Esophagus muscularis mucosa (tissue), 3 donors: ENCODE data around the gene TTC7B.

Experiments
- CTCF ChIP-seq, 3 experiments: fragments of 200-600 bp in 2 of 3; fragments of 450-650 bp in 1 of 3; sonication (generic) in 2 of 3; IDR thresholded peaks; one replicate each; pipeline ENCODE4 v1.5.1; 2017 to 2019; ENCODE audit warnings: antibody characterized with exemption in 3 of 3, mild to moderate bottlenecking in 2 of 3, moderate library complexity in 1 of 3
- POLR2A ChIP-seq: fragments of 450-650 bp; IDR thresholded peaks from one replicate; pipeline ENCODE4 v1.6.1; 2017; ENCODE audit warnings: antibody characterized with exemption, moderate library complexity, mild to moderate bottlenecking, low read depth
- POLR2AphosphoS5 ChIP-seq, 2 donors: sonication (generic); formaldehyde crosslinking; IDR thresholded peaks; one replicate each; pipeline ENCODE4 v1.6.1; 2017; ENCODE audit warnings: antibody characterized with exemption in 2 of 2

GRCh38 chr14:90740081-90740480, 76.1 kb downstream of the TTC7B start:
- TF ChIP-seq POLR2A (no peak), CTCF (IDR thresholded peaks at IDR 0.05) (no peak), POLR2AphosphoS5 (IDR thresholded peaks at IDR 0.05) (no peak)
